Measurements from ENCODE around the gene GPC5.
A peak's percentile ranks its signal among the peaks of the same experiment; 100 is the strongest.

Gene GPC5

GRCh38 chr13:91986761-91987483 lies 588.5 kb downstream of the GPC5 start:
- no peak for DNase-seq

GRCh38 chr13:91988331-91988730 lies 589.9 kb downstream of the GPC5 start:
- DNase-seq, result no peak

DNA sequence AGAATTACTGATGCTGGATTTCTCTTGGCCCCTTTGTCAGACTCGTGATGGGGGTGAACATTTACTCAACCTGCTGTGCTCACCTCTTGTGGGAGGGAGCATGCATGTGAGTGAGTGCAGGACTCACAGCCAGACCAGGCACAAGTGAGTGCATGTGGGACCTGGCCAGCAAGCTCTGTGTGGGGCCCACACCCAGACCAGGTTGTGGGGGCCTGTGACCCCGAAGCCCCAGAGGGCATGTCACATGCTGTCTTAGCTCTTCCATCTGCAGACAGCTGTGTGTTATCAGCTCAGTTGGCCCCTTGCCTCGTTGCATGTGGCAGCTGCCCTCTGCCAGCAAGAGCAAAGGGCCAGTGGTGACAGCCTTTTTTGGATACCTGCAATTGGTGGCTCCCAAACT lies 614.4 kb downstream of the GPC5 start:
- DNase-seq, result no peak

GRCh38 chr13:92017737-92018136 lies 619.3 kb downstream of the GPC5 start:
- DNase-seq, result no peak

GRCh38 chr13:92028695-92029094 lies 630.3 kb downstream of the GPC5 start:
- DNase-seq, result no peak

DNA sequence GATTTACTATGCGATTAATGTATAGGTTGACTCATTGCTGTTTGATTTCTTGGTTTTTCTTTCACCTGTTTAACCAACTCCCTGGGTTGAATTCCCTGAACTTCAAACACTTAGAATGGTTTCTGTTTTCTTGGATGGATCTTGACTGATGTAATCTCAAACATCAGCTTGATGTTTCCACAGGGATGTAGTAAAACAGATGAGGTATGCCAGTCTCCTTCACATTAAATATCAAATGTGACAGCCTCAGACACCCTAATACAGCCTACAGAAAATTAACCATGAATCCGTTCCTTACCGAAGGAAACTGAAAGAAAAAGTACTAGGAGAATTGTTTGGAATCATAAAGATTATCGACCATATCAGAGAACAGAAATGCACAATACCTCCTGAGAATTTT lies 631.2 kb downstream of the GPC5 start:
- DNase-seq, result no peak

DNA sequence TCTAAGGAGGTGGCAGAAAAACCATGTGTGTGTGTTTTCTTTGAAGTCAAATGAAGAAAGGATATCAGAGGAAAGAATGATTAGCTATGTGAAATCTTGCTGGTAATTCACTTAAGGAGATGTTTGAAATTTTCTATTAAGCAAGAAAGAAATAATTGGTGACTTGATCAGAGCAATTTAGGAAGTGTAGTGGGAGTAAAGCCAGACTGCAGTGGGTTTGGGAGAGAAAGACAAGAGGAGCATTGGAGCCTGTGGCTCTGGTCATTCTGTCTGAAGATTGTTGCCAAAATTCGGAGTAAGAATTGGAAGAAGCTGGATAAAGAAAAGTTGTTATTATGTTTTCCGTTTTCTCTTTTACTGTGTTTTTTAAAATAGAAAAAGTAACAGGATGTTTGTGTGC lies 640.5 kb downstream of the GPC5 start:
- DNase-seq, result no peak

- no peak for DNase-seq
Observed at GRCh38 chr13:92042522-92042921, 644.1 kb downstream of the GPC5 start.

DNA sequence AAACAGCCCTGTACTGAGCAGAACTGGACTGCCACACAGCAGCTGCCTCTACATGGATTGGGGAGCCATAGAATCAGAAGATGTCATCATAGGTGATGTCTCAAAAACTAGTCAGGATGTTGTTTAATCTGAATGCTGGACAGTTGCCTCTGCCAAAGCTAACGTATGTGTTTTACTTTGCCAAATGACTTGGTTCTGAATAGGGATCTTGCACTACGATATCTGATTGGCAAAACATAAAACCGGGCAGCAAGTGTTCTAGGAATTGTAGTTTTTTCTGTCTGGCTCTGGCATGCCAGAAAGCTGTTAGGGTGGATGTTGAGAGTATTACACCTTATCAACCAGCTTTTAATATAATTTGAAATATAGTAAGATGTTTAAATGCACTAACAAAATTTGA lies 645.9 kb downstream of the GPC5 start:
- no peak for DNase-seq

DNA sequence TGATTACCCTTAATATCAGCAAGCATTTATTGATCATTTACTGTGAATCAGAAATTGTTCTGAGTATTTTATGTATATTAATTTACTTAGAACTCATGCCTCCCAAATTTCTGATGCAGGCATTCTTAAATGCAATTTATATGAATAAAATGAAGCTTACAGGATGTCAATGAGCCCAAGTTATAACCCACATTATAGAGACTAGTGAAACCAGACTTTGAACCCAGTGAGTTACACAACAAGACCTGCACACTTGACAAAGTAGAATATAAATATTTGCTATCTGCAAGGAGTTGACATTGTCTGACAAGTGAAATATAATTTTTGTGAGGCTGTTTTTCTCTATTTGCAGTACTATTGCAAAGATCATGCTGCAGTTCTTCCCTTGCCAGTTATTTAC lies 656.0 kb downstream of the GPC5 start:
- DNase-seq, result no peak

GRCh38 chr13:92074658-92075057 lies 676.2 kb downstream of the GPC5 start:
- no peak for DNase-seq

DNA sequence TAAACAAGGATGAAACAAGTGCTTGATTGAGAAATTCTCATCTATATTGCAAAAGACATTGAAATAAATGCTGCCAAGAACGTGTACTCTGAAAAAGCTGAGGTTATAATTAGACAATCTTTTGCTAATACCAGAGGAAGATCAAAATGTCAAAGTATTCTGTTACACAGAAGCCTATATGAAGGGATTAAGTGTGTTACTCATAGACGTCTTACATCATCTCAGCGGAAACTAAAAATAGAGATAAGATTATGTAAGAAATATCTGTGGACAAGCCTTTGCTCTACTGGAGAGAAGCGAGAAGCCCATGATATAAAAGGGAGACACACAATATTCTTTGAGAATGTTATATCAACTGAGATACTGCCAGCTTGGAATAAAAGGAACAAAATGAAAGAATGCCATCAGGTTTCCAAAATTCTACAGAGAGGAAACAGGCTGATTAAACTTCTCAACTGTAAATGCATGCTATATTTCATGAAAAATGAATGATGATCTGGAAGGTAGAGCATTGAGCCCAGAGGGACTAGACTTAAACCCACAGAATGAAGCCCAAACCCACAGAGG lies 699.0 kb downstream of the GPC5 start:
- no peak for DNase-seq

GRCh38 chr13:92101801-92102200 lies 703.4 kb downstream of the GPC5 start:
- no peak for DNase-seq

DNA sequence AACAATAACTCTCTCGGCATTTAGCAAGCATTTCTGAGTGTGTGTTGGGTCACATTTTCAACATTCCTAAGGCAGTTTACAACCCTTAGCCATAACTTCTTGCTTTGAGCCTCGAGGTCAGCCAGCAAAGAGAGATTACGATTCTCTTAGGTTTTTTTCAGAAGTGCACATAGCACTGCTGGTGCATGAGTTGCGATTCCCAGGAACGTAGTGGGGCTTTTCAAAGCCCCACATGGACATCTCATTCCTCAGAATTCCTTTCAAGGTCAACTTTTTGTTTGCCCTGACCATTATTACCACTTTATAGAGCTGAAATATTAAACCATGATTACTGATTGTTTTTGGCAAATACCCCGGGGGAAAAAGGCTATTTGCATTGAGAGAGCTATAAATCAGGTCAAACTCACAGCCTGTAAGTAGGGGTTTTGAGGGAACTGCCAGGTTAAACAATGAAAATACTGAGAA lies 705.3 kb downstream of the GPC5 start:
- DNase-seq, result peak; percentile 43

DNA sequence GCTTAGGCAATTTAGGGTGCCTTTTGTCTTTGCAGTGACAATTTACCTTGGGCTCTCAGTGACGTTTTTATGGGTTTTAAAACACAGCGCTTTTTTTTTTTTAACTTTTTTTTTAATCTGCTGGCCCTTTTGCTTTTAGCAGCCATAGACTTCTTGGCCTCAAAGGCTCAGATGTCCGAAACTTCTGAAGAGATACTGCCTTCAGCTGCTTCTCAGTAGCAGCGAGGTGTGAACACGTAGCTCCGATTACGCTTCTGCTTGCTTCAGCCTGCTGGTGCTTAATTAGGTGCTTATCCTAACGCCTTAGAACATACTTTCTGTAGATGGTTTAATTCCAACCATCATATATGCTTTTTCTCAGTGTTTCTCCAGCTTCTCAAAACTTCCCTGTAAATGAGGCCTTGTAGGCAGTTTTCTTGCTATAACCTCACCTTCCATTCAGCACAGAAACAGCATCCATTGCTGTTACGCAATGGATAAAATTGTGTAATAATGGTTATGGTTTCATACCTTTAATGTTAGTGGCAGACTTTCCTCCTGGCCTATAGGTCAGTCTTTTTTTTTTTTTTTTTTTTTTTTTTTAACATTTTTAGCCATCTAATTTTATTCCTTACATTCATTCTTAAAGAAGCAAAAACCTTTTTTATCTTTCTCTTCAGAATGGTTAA lies 723.9 kb downstream of the GPC5 start:
- peak; percentile 8 for DNase-seq

GRCh38 chr13:92126399-92126798 lies 728.0 kb downstream of the GPC5 start:
- no peak for DNase-seq

DNA sequence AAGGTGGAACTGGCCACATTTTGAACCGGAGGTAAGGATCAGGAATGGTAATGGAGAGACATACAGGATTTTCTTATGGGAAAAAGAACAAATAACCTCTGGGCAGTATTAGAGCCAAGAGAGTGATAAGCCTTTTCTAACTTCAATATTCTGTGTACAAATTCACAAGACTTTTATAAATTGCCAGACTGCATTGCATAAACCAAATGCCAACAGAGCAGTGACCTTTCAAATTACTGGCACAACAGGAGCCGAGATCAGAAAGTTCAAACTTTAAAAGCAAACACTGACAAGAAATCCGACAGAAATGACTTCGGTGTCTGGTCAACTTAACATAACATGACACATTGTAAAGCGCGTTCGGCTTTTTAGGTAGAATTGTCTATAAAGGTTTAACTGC lies 737.1 kb downstream of the GPC5 start:
- DNase-seq, result no peak

DNA sequence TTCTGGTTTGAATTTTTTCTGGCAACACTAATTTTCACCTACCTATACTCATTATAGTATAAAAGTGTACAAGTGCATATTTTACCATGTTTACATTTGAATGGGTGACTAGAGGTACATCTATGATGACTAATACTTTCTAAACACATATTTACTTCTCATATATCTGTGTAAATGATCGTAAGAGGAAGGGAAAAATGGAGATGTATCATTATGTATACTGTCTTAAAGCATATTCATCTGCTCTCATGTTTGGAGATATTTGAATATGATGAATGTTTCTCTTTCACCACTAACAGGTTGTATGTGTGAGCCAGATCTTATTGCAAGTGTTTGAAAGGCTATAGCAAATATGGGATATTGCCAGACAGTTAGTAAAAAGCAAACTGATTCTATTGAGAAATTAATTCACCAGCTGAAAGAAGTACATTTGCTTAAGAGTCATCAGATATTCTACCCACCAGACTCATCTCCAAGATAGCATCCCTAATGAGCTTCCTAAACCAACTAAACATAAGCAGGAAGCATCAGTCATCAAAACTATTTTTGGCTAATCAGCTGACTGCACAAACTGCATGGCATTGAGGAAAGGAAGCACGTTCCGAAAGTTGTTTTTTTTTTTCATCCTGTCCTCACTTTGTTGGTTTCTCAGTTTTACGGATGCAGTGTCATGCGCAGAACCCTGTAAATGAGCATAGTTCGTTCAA lies 738.2 kb downstream of the GPC5 start:
- DNase-seq, result no peak

GRCh38 chr13:92137520-92137919 lies 739.1 kb downstream of the GPC5 start:
- peak; percentile 11 for DNase-seq

DNA sequence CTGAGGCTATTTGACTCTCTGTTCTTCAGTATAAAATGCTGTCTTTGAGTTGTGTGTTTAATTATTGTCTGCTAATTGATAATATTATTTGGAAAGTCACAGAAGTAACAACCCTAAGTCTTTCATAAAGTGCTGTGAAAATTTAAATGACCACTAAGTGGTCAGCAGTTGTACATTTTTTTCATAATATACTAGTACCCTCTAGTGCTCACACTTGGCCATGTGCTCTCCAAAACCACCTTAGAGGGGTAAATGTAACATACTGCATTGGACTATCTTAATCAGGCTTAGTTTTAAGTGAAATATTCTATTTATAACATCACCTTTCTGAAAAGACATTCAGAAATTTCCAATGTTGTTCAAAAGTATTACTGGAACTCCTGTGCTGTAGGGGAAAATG lies 745.3 kb downstream of the GPC5 start:
- no peak for DNase-seq

GRCh38 chr13:92150606-92151005 lies 752.2 kb downstream of the GPC5 start:
- no peak for DNase-seq

GRCh38 chr13:92158346-92158745 lies 759.9 kb downstream of the GPC5 start:
- DNase-seq, result no peak

DNA sequence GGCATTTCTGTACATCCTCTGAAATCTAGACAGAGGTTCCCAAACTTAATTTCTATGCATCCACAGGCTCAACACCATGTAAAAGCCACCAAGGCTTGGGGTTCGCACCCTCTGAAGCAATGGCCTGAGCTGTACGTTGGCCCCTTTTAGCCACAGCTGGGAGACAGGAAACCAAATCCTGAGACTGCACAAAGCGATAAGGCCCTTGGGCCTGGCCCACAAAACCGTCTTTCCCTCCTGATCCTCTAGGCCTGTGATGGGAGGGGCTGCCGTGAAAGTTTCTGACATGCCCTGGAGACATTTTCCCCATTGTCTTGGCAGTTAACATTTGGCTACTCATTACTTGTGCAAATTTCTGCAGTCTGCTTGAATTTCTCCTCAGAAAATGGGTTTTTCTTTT lies 766.4 kb downstream of the GPC5 start:
- DNase-seq, result no peak
